HG03064 (cell line): ENCODE data around the gene KPNA2.

ENCODE experiments used
- ATAC-seq: cut with Tn5 transposase; IDR thresholded peaks from one replicate; pipeline ENCODE4 v1.9.1; 2021; ENCODE audit warnings: low read depth; ENCODE audit not compliant: unreplicated experiment

Gene KPNA2

DNA sequence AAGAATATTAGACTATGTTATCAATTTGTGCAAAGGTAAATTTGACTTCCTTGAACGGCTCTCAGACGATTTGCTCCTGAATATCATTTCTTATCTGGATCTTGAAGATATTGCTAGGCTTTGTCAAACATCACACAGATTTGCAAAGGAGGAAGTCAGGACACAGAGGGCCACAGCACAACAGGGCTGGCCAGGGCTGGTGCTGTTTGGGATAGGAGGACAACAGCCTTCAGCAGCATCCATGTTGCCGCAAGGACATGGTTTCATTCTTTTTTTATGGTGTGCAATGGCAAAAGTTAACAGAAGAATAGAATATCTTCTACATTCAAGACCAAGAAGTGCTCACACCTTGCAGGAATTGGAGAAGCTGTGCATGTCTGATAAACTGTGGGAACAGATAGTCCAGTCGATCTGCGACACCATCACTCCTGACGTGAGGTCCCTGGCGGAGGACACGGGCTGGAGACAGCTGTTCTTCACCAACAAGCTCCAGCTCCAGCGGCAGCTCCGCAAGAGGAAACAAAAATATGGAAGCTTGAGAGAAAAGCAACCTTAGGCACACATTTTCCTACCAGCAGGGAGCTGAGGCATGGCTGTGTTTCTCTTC lies 59.8 kb downstream of the KPNA2 start:
- ATAC-seq, result no peak

DNA sequence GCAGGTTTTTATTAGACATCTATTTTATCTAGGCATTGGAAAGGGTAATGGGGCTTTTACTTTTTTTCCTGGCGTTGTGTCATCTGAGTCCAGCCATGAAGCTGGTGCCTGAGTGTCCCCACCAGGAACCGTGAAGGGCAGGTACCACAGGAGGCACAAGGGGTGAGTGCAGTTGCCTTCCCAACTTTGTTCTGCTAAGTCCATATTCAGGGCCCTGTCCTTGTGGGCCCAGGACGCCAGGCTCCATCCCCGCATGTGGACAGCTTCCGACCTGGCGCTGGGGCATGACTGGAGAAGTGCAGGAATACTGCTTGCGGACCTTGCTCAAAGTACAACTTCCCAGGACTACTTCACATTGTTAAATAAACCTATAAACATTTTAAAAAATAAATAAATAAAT lies 60.6 kb downstream of the KPNA2 start:
- ATAC-seq, result no peak
